Heart left ventricle (tissue), 13 donors: Measurements from ENCODE around the gene GADL1.

Experiments used
- POLR2A ChIP-seq, 2 donors: fragments of 450-650 bp; IDR thresholded peaks; one replicate each; pipeline ENCODE4 v1.6.1; 2017; ENCODE audit warnings: antibody characterized with exemption in 2 of 2, mild to moderate bottlenecking in 2 of 2, moderate library complexity in 2 of 2
- TF ChIP-seq, protein P1 (sequence below), 12 donors: fragments of 200-600 bp; sonication (generic) in 4 of 12; IDR thresholded peaks; one replicate each; pipeline versions ENCODE4 v1.5.0 to v1.8.0; 2018 to 2022; ENCODE audit warnings: antibody characterized with exemption in 12 of 12, mild to moderate bottlenecking in 5 of 12
- donor health status: ischemic (EF 13 %, LVEDD 7.1; RV severe dilation, severe dysfunction).
- donor health status: DM: no; HTN: yes; CAD: no.
- donor health status: DM: no; HTN: no; CAD: no.
- donor health status: ischemic (EF 25% LVEDD 6.9; RV normal size, moderate dysfunction).
- donor health status: ischemic (EF 25% LVEDD 5.7; RV mildly dilated, moderate dysfunction).
- donor health status: ischemic (EF 35%, LVEDD 5.7; RV mildly dilated, moderate dysfunction).
- donor health status: nonischemic (EF 11% LVEDD 7.7; RV severe dilation, severe dysfunction).
- donor health status: DM: yes; HTN: yes; CAD: no.
- donor health status: PGD.
- donor health status: ischemic (EF 29% LVEDD 5.4; RV normal size, mild dysfunction).
- donor health status: nonischemic (EF 23%, LVEDD 6.1; RV moderate dilation, normal function).

- TF ChIP-seq, protein P1, sequence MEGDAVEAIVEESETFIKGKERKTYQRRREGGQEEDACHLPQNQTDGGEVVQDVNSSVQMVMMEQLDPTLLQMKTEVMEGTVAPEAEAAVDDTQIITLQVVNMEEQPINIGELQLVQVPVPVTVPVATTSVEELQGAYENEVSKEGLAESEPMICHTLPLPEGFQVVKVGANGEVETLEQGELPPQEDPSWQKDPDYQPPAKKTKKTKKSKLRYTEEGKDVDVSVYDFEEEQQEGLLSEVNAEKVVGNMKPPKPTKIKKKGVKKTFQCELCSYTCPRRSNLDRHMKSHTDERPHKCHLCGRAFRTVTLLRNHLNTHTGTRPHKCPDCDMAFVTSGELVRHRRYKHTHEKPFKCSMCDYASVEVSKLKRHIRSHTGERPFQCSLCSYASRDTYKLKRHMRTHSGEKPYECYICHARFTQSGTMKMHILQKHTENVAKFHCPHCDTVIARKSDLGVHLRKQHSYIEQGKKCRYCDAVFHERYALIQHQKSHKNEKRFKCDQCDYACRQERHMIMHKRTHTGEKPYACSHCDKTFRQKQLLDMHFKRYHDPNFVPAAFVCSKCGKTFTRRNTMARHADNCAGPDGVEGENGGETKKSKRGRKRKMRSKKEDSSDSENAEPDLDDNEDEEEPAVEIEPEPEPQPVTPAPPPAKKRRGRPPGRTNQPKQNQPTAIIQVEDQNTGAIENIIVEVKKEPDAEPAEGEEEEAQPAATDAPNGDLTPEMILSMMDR (IDR thresholded peaks at IDR 0.05) = no peak
- TF ChIP-seq POLR2A (IDR thresholded peaks at IDR 0.05) = no peak
Observed at GRCh38 chr3:30776186-30776815, 118.2 kb downstream of the GADL1 start.
